ENCODE results near the gene POLN.
A peak's percentile ranks its signal among the peaks of the same experiment; 100 is the strongest.

Gene POLN

DNA sequence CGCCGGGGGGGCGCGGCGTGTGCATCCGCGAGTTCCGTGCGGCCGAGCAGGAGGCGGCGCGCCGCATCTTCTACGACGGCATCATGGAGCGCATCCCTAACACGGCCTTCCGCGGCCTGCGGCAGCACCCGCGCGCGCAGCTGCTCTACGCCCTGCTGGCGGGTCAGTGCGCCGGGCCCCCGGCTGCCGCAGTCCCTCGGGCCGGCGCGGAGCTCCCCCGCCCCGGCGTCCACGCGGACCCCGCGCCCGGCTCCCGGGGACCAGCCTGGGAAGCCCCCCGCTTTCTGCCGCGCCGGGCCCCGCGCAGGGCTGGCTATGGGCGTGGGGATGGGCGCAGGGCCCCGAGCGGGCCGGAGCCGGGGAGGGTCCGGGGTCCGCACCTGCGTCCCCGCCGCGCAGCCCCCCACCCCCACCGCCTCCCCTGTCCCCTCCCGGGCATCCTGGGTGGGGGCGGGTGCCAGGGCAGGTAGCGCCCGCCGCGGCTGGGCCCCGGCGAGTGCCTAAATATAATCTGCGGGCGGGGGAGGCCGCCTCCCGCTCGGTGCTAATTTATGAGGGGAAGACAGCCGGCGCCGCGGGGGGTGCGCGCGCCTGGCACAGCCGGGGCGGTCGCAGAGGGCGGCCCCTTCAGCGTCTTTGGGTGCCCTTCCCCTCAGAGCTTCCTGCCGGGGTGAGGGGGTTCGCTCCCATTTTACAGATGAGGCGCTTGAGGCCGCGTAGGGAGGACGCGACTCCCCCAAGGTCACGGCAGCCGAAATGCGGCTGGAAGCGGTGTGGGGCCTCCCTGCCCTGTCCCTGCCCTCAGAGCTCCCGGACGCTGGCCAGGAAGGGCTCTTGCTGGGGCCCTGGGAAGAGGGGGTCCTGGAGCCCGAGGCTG, 182.0 kb downstream of the POLN start:
- H3K27me3 ChIP-seq (ENCODE audit: insufficient read depth, low read length), result no peaks in the 10 kb centered on the region
- H3K4me3 ChIP-seq (ENCODE audit: low read length), result peak overlapping the region; percentile 73
- H2AFZ ChIP-seq (ENCODE audit: low read depth, low read length), result no peak overlapping the region
- H3K36me3 ChIP-seq (ENCODE audit: insufficient read depth, low read length), result peaks cover 37% of the 10 kb centered on the region
- peaks cover 26% of the 10 kb centered on the region for H3K4me1 ChIP-seq (ENCODE audit: insufficient read depth, low read length)
- no peaks in the 10 kb centered on the region for H3K9me3 ChIP-seq (ENCODE audit: low read length)

DNA sequence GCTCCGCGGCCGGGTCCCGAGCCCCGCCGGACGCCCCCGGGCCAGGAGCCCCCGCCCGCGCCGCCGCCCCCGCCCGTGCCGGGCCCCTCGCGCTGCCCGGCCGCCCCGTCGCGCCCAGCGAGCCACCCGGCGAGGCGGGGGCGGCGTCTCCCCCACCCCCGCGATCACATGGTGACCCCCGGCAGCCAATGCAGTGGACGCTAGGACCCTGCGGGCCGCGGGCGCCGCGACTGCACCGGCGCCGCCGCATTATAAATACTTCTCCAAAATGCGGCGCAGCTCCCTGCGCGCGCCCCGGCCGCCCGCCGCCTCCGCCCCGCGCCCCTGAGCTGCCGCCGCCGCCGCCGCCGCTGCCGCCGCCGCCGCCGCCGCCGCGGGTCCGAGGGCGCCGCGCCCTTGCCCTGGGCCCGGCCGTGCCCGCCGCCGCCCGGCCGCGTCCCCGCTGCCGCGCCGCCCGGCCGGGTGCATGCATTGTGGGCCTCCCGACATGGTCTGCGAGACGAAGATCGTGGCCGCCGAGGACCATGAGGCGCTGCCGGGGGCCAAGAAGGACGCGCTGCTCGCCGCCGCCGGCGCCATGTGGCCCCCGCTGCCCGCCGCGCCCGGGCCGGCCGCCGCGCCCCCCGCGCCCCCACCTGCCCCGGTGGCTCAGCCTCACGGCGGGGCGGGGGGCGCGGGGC, 182.7 kb downstream of the POLN start, which contains the start of gene NAT8L:
Gene NAT8L, plus strand, starts transcription at position 282 of the 680 bp plus-strand sequence. Its CDS starts 185 bp downstream, at position 467.
- peak within 1 kb of the TSS; percentile 73 for H3K4me3 ChIP-seq (ENCODE audit: low read length)
- H3K36me3 ChIP-seq (ENCODE audit: insufficient read depth, low read length), result peaks cover 29% of the 10 kb centered on the region
- no peak within 1 kb of the TSS for H2AFZ ChIP-seq (ENCODE audit: low read depth, low read length)
- H3K4me1 ChIP-seq (ENCODE audit: insufficient read depth, low read length), result peaks cover 26% of the 10 kb centered on the region
- no peaks in the 10 kb centered on the region for H3K9me3 ChIP-seq (ENCODE audit: low read length)
- no peaks in the 10 kb centered on the region for H3K27me3 ChIP-seq (ENCODE audit: insufficient read depth, low read length)

DNA sequence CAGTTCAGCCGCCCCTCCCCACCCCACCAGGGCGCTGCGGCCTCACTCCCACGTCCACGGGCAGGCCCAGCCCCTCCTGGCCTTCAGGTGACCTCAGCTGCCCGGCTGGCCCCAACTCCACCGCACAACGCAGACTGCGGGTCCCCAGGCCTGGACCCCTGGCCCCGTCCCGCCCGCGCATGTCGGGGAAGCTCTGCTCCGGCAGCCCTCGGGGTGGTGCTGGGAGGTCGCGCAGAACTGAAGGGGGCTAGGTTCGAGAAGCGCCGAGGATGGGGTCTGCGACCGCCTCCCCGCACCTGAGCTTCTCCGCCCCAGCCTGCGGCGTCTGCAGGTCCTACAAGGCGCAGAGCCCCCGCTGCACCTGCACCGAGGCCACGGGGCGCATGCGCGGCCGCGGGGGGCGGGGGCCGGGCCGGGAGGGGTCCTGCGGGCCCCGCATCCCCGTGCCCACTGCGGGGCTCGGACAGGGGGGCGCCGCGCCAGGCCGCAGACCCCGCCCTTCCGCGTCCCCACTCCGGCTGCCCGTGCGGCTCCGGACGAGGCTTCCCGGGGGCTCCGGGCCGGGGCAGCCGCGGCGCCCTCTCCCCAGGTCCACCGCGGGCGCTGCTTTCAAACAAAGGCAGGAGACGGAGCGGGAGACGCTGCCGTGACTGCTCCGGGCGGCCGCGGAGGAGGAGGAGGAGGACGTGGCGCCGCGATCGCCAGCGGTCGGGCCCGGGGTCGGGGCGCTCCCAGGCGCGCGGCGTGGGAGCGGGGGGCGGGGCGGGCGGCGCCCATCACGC, 183.5 kb downstream of the POLN start:
- Histone ChIP-seq H3K4me1 (ENCODE audit: insufficient read depth, low read length) (peaks cover 26% of the 10 kb centered on the region), H3K4me3 (ENCODE audit: low read length) (peak overlapping the region; percentile 53), H3K27me3 (ENCODE audit: insufficient read depth, low read length) (no peaks in the 10 kb centered on the region), H3K9me3 (ENCODE audit: low read length) (no peaks in the 10 kb centered on the region), H3K36me3 (ENCODE audit: insufficient read depth, low read length) (peaks cover 23% of the 10 kb centered on the region), H2AFZ (ENCODE audit: low read depth, low read length) (no peak overlapping the region)

DNA sequence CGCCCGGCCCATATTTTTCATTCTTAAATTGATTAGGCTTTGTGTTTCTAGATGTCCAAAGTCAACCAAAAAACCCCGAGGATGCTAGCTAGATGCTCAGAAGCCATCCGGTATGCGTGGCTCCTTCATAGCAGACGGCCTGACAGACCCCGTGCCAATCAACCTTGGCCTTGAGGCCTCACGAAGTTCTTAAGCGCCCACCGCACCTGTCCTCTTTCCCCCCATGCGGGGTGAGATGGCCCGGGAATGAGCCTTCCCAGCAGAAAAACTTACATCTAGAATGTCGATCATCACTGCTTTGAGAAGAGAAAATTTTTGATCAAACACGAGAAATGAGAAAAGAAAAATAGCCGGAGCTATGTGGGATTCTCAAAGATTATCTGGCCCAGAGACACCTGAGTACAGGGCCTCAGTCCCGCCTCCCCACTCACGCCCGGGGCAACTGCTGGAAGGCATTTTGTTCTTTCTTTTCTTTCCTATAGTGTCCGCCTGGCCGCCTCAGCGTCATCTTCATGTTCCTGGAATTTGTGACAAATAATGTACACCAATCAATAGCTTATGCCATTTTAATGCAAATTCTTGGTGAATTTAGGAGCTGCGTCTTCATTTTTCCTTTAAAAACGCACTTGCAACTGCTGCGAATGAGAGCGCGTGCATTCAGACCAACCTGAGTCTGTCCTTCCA, 184.4 kb downstream of the POLN start:
- no peak overlapping the region for H2AFZ ChIP-seq (ENCODE audit: low read depth, low read length)
- peaks cover 14% of the 10 kb centered on the region for H3K36me3 ChIP-seq (ENCODE audit: insufficient read depth, low read length)
- H3K4me3 ChIP-seq (ENCODE audit: low read length), result peak overlapping the region; percentile 53
- H3K9me3 ChIP-seq (ENCODE audit: low read length), result no peaks in the 10 kb centered on the region
- no peaks in the 10 kb centered on the region for H3K27me3 ChIP-seq (ENCODE audit: insufficient read depth, low read length)
- H3K4me1 ChIP-seq (ENCODE audit: insufficient read depth, low read length), result peaks cover 26% of the 10 kb centered on the region

DNA sequence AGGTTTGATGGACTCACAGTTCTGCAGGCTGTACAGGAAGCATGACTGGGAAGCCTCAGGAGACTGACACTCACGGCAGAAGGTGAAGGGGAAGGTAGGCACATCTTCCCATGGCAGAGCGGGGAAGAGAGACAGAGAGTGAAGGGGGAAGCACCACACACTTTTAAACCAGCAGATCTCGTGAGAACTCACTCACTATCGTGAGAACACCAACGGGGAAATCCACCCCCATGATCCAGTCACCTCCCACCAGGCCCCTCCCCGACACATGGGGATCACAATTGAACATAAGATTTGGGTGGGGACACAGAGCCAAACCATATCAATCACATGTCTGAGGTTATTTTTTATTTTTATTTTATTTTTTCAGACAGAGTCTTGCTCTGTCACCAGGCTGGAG, 187.7 kb downstream of the POLN start:
- Histone ChIP-seq H2AFZ (ENCODE audit: low read depth, low read length) (no peak overlapping the region), H3K27me3 (ENCODE audit: insufficient read depth, low read length) (no peaks in the 10 kb centered on the region), H3K4me1 (ENCODE audit: insufficient read depth, low read length) (peaks cover 8% of the 10 kb centered on the region), H3K9me3 (ENCODE audit: low read length) (no peaks in the 10 kb centered on the region), H3K4me3 (ENCODE audit: low read length) (no peak overlapping the region), H3K36me3 (ENCODE audit: insufficient read depth, low read length) (peaks cover 6% of the 10 kb centered on the region)

DNA sequence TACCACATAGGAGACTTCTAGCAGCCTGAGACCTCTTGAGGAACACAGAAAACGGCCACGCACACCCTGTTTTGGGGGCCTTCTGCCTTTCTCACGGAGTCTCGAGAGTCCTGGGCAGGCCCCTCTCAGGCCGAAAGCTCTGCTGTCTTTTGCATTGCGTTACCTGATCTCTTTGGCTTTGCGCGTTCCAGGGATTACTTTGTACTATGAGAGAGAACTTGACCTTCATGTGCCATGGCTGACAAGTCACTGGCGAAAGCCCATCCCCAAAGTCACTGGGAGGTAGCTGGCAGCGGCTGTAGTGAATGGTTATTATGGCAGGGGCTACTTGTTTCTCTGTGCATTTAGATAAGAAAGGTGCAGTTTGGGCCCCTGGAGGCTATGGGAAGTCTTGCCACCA, 190.8 kb downstream of the POLN start:
- no peaks in the 10 kb centered on the region for H3K27me3 ChIP-seq (ENCODE audit: insufficient read depth, low read length)
- no peaks in the 10 kb centered on the region for H3K4me1 ChIP-seq (ENCODE audit: insufficient read depth, low read length)
- H3K4me3 ChIP-seq (ENCODE audit: low read length), result no peak overlapping the region
- no peak overlapping the region for H2AFZ ChIP-seq (ENCODE audit: low read depth, low read length)
- H3K9me3 ChIP-seq (ENCODE audit: low read length), result no peaks in the 10 kb centered on the region
- peaks cover 6% of the 10 kb centered on the region for H3K36me3 ChIP-seq (ENCODE audit: insufficient read depth, low read length)

DNA sequence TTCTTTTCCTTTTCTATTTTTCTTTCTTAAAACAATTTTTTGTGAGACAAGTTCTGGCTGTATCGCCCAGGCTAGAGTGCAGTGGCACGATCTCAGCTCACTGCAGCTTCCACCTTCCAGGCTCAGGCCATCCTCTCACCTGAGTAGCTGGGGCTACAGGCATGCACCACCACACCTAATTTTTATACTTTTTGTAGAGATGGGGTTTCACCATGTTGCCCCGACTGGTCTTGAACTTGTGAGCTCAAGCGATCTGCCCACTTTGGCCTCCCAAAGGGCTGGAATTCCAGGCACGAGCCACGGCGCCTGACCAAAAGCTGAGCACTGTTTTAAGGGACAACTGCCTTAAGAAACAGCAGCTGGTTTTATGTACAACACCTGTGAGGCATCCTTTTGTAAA, 192.1 kb downstream of the POLN start:
- H2AFZ ChIP-seq (ENCODE audit: low read depth, low read length), result no peak overlapping the region
- H3K27me3 ChIP-seq (ENCODE audit: insufficient read depth, low read length), result no peaks in the 10 kb centered on the region
- H3K4me1 ChIP-seq (ENCODE audit: insufficient read depth, low read length), result no peaks in the 10 kb centered on the region
- H3K36me3 ChIP-seq (ENCODE audit: insufficient read depth, low read length), result peaks cover 6% of the 10 kb centered on the region
- H3K9me3 ChIP-seq (ENCODE audit: low read length), result peaks cover 1% of the 10 kb centered on the region
- no peak overlapping the region for H3K4me3 ChIP-seq (ENCODE audit: low read length)

DNA sequence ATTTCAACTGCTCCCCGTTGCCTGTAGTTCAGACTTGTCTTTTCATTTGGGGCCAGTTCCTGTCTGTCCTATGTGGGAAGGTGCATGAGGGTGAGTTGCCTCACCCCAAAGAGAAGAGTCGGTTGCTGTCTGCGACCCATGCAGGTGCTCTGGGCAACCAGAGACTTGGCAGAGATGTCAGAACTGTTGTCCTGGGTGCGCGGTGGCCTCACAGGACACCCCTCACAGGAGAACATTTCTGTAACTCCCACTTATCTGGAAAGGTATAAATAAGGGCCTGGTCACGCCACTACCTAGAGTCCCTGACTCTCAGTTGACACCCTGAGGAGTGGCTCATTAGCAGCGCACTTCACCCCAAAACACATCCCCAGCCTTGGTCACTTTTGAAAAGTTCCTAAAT, 192.5 kb downstream of the POLN start:
- Histone ChIP-seq H3K27me3 (ENCODE audit: insufficient read depth, low read length) (no peaks in the 10 kb centered on the region), H3K9me3 (ENCODE audit: low read length) (peaks cover 6% of the 10 kb centered on the region), H3K36me3 (ENCODE audit: insufficient read depth, low read length) (peaks cover 9% of the 10 kb centered on the region), H3K4me1 (ENCODE audit: insufficient read depth, low read length) (no peaks in the 10 kb centered on the region), H3K4me3 (ENCODE audit: low read length) (no peak overlapping the region), H2AFZ (ENCODE audit: low read depth, low read length) (no peak overlapping the region)

DNA sequence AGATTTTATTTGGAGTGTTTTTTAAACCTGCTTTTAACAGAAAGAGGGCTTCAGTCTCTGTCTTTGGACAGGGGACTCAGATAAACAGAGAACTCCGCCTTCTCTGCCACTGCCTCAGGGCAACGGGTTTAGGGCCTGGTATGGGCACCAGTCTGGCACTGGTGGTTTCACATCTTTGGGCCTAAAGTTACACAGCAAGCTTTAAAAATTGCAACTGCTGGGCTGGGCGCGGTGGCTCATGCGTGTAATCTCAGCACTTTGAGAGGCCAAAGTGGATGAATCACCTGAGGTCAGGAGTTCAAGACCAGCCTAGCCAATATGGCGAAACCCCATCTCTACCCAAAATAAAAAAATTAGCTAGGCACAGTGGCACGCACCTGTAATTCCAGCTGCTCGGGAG, 193.1 kb downstream of the POLN start:
- Histone ChIP-seq H3K36me3 (ENCODE audit: insufficient read depth, low read length) (peaks cover 9% of the 10 kb centered on the region), H3K4me3 (ENCODE audit: low read length) (no peak overlapping the region), H2AFZ (ENCODE audit: low read depth, low read length) (no peak overlapping the region), H3K4me1 (ENCODE audit: insufficient read depth, low read length) (no peaks in the 10 kb centered on the region), H3K9me3 (ENCODE audit: low read length) (peaks cover 7% of the 10 kb centered on the region), H3K27me3 (ENCODE audit: insufficient read depth, low read length) (no peaks in the 10 kb centered on the region)

DNA sequence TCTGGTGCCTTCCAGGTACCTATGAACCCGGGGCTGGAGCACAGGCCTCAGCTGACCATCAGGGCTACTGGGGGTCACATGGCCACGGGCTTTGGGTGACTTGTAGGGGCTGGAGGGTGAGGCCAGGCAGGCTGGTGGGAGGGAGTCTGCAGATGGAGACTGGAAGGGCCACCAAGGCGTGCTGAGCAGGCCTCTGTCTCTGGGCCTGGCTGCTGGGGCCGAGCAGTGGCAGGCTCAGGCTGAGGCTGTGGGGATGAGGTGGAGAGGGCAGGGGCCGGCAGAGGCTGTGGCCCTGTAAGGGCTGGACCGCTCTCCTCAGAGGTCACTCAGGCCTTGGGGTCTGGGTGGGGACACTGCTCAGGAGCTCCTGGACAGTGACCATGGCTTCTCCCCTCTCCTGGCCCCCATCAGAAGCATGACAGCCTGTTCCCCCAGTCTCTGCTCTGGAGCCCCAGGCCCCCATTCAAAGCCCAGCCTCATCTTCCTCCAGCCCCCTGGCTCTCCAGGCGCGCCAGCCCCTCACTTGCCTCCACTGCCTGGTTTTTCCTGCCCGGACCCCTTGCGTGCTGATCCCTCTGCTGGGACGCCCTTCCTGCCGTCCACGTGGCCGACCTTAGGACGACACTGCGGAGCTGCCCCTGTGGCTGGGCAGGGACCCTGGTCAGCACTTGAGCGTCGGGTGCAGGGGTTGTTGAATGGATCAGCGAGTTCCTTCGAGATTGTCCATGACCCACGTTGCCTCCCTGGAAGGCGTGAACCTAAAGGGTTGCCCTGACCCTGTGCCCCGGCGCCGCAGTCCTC, 193.9 kb downstream of the POLN start:
- Histone ChIP-seq H3K4me1 (ENCODE audit: insufficient read depth, low read length) (peaks cover 3% of the 10 kb centered on the region), H3K4me3 (ENCODE audit: low read length) (no peak overlapping the region), H3K36me3 (ENCODE audit: insufficient read depth, low read length) (peaks cover 9% of the 10 kb centered on the region), H2AFZ (ENCODE audit: low read depth, low read length) (no peak overlapping the region), H3K9me3 (ENCODE audit: low read length) (peaks cover 7% of the 10 kb centered on the region), H3K27me3 (ENCODE audit: insufficient read depth, low read length) (no peaks in the 10 kb centered on the region)

DNA sequence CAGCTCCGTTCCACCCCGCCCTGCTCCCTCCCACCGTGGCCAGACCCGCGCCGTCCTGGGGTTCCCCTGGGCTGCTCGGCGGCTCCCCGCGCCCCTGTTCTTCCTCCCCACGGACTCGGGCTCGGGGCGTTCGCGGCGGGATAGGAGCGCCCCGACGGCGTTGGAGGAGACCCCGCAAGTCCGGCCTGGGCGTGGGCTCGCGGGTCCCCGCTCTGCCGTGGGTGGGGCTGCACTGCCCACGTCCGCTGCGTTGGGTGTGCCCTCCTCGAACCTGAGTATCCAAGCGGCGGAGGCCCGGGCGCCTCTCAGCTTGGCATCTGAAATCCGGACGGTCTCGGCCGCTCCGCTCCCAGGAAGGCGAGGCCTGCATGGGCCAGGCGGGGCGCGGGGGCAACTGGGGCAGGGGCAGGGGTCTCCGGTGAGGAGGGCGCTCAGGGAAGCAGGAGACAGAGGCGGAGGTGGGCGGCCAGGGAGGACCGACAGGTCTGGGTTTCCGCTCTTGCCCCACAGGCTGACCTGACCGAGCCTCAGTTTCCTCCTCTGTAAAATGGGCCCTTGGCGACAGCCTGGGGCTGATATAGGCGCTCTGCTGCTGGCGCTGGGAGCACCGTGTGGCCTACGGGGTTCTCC, 194.8 kb downstream of the POLN start:
- Histone ChIP-seq H3K36me3 (ENCODE audit: insufficient read depth, low read length) (peaks cover 9% of the 10 kb centered on the region), H3K4me1 (ENCODE audit: insufficient read depth, low read length) (peaks cover 7% of the 10 kb centered on the region), H3K27me3 (ENCODE audit: insufficient read depth, low read length) (no peaks in the 10 kb centered on the region), H2AFZ (ENCODE audit: low read depth, low read length) (no peak overlapping the region), H3K9me3 (ENCODE audit: low read length) (peaks cover 7% of the 10 kb centered on the region), H3K4me3 (ENCODE audit: low read length) (no peak overlapping the region)
